OCI-LY7 (cell line): Measurements from ENCODE around the gene BLOC1S4. TPM values are rescaled to one million over a fixed set of nuclear protein-coding genes. Genes with fewer than 3 reads are reported as not detected.

Source experiments
- BruUV-seq: library from RNA; stranded (reverse); fragments of 400-500 nt; replicated peaks from 2 replicates; lab custom pipeline; 2021; lab: Mats Ljungman, UMichigan
- CTCF ChIA-PET: fragments of 300-600 bp; sonication (Branson Sonifier 250); formaldehyde crosslinking; loops from one replicate; lab custom pipeline; 2022; ENCODE audit warnings: antibody characterized with exemption; ENCODE audit not compliant: unreplicated experiment; lab: Charles Lee
- POLR2A ChIA-PET: fragments of 300-600 bp; sonication (Branson Sonifier 250); formaldehyde crosslinking; loops from one replicate; lab custom pipeline; 2022; ENCODE audit warnings: antibody characterized with exemption; lab: Charles Lee
- DNase-seq: peaks from one replicate; pipeline ENCODE4 v3.0.0-alpha.2; 2015; ENCODE audit warnings: low spot score
- H2AFZ ChIP-seq: fragments of 200-600 bp; sonication (generic), shearing (Covaris generic); 2 replicates; pipeline ENCODE4 v1.6.1; 2014; ENCODE audit warnings: mild to moderate bottlenecking, antibody characterized with exemption, low read length, moderate library complexity
- H3K27ac ChIP-seq: fragments of 200-600 bp; sonication (generic); 2 replicates; pipeline ENCODE4 v1.5.1; 2014; ENCODE audit warnings: mixed run types, low read depth, mild to moderate bottlenecking, moderate library complexity, low read length, inconsistent platforms; ENCODE audit not compliant: poor library complexity, severe bottlenecking
- H3K36me3 ChIP-seq: fragments of 200-600 bp; sonication (generic); 2 replicates; pipeline ENCODE4 v1.6.1; 2014; ENCODE audit warnings: mild to moderate bottlenecking, antibody characterized with exemption, low read length, moderate library complexity, mixed read lengths; ENCODE audit not compliant: insufficient read depth
- H3K4me1 ChIP-seq: fragments of 200-600 bp; sonication (generic); 2 replicates; pipeline ENCODE4 v1.5.1; 2014; ENCODE audit warnings: mild to moderate bottlenecking, low read length; ENCODE audit not compliant: insufficient read depth, poor library complexity, severe bottlenecking
- H3K4me2 ChIP-seq: fragments of 200-600 bp; sonication (generic); 2 replicates; pipeline ENCODE4 v1.6.1; 2014; ENCODE audit warnings: mild to moderate bottlenecking, low read length
- H3K4me3 ChIP-seq: fragments of 200-600 bp; sonication (generic); 2 replicates; pipeline ENCODE4 v1.5.1; 2014; ENCODE audit warnings: mild to moderate bottlenecking, low read depth, low read length; ENCODE audit not compliant: poor library complexity, severe bottlenecking
- H3K79me2 ChIP-seq: fragments of 200-600 bp; sonication (generic); 2 replicates; pipeline ENCODE4 v1.6.1; 2016; ENCODE audit warnings: low read depth, mild to moderate bottlenecking, low read length, moderate library complexity, mixed read lengths; ENCODE audit not compliant: insufficient read depth
- H3K9me2 ChIP-seq: fragments of 200-600 bp; sonication (generic); 2 replicates; pipeline ENCODE4 v1.6.1; 2016; ENCODE audit warnings: mild to moderate bottlenecking, low read length, mixed read lengths; ENCODE audit not compliant: insufficient read depth
- H3K9me3 ChIP-seq: fragments of 200-600 bp; sonication (generic); 2 replicates; pipeline ENCODE4 v1.6.1; 2014; ENCODE audit warnings: mild to moderate bottlenecking, mixed run types, low read length, mixed read lengths
- H4K20me1 ChIP-seq: fragments of 200-600 bp; sonication (generic); 2 replicates; pipeline ENCODE4 v1.6.1; 2014; ENCODE audit warnings: mild to moderate bottlenecking, antibody characterized with exemption, low read length, moderate library complexity, mixed read lengths; ENCODE audit not compliant: insufficient read depth
- CTCF ChIP-seq: fragments of 200-600 bp; sonication (generic); conservative IDR thresholded peaks from 2 replicates; pipeline ENCODE4 v1.5.1; 2014; ENCODE audit warnings: mild to moderate bottlenecking, antibody characterized with exemption, low read length, moderate library complexity, mixed read lengths
- EZH2phosphoT487 ChIP-seq: fragments of 200-600 bp; sonication (generic); IDR thresholded peaks from 2 replicates; pipeline ENCODE4 v1.6.1; 2018; ENCODE audit warnings: low read depth, borderline replicate concordance, mild to moderate bottlenecking, mixed run types, antibody characterized with exemption, low read length, moderate library complexity, mixed read lengths
- intact Hi-C: fragments of 100-400 bp; cut with micrococcal nuclease; formaldehyde crosslinking; loops from one replicate; pipeline ENCODE4 v1.10.0; 2022; ENCODE audit not compliant: unreplicated experiment
- total RNA-seq, 2 experiments: library from RNA; depleted of rRNA in 1 of 2; stranded (reverse); fragments of >200 nt in 1 of 2; shearing (Covaris generic) in 1 of 2; gene quantifications; 2 replicates each; pipeline ENCODE4 v1.2.3, GENCODE V29; 2014 to 2022

The BLOC1S4 gene
- total RNA-seq, 2 experiments from 2014 or later, result 32.3 to 36.1 TPM

GRCh38 chr4:6721121-6721520, 5.1 kb downstream of the BLOC1S4 start:
- Histone ChIP-seq H2AFZ (no peak overlapping the region), H3K4me2 (no peak overlapping the region), H3K9me2 (no peaks in the 10 kb centered on the region), H3K36me3 (no peaks in the 10 kb centered on the region), H3K79me2 (peaks cover 25% of the 10 kb centered on the region), H3K27ac (no peak overlapping the region), H3K9me3 (no peaks in the 10 kb centered on the region), H3K4me3 (no peak overlapping the region), H4K20me1 (no peaks in the 10 kb centered on the region; the same call in 1 of the 2 replicates), H3K4me1 (peaks cover 12% of the 10 kb centered on the region)
- intact Hi-C loops, result loop anchor here (2.0 to 5.0 kb wide), 3 partner anchors 62 to 266 kb away; partner anchors contain the start of gene KIAA0232
- ChIA-PET CTCF (interaction anchor here (0.5 to 0.6 kb wide), 2 partner anchors 16 to 250 kb away, joined by 3 to 4 read pairs; no protein-coding TSS in a partner anchor), POLR2A (interaction anchor here (0.7 to 0.9 kb wide), 2 partner anchors 59 to 427 kb away, joined by 4 to 5 read pairs; no protein-coding TSS in a partner anchor)
- no peak for DNase-seq
- no peak for TF ChIP-seq CTCF
- TF ChIP-seq EZH2phosphoT487, result no peak
- BruUV-seq, result no TSS peak

GRCh38 chr4:6722891-6723290, 6.9 kb downstream of the BLOC1S4 start:
- Histone ChIP-seq H3K4me2 (no peak overlapping the region), H3K4me3 (no peak overlapping the region), H2AFZ (no peak overlapping the region), H4K20me1 (no peaks in the 10 kb centered on the region), H3K79me2 (peaks cover 9% of the 10 kb centered on the region), H3K4me1 (peaks cover 10% of the 10 kb centered on the region), H3K36me3 (no peaks in the 10 kb centered on the region), H3K27ac (no peak overlapping the region), H3K9me2 (no peaks in the 10 kb centered on the region), H3K9me3 (no peaks in the 10 kb centered on the region)
- no TSS peak for BruUV-seq
- ChIA-PET CTCF (no interaction called here), POLR2A (no interaction called here)
- TF ChIP-seq CTCF, result no peak
- no peak for TF ChIP-seq EZH2phosphoT487
- intact Hi-C loops, result loop anchor here (5.0 kb wide), 1 partner anchor 249 kb away; no protein-coding TSS in a partner anchor
- no peak for DNase-seq

GRCh38 chr4:6723851-6724250, 7.9 kb downstream of the BLOC1S4 start:
- no peak overlapping the region for H2AFZ ChIP-seq
- no peak overlapping the region for H3K27ac ChIP-seq
- no peaks in the 10 kb centered on the region for H3K9me2 ChIP-seq
- ChIA-PET CTCF (no interaction called here), POLR2A (interaction anchor here (0.6 kb wide), 1 partner anchor 356 kb away, joined by 3 read pairs; no protein-coding TSS in a partner anchor)
- no peaks in the 10 kb centered on the region for H3K9me3 ChIP-seq
- no peak overlapping the region for H3K4me2 ChIP-seq
- BruUV-seq, result no TSS peak
- intact Hi-C loops, result loop anchor here (5.0 kb wide), 1 partner anchor 248 kb away; no protein-coding TSS in a partner anchor
- H3K79me2 ChIP-seq, result no peaks in the 10 kb centered on the region
- H3K4me1 ChIP-seq, result peaks cover 5% of the 10 kb centered on the region
- no peak for TF ChIP-seq CTCF
- TF ChIP-seq EZH2phosphoT487, result no peak
- no peaks in the 10 kb centered on the region for H4K20me1 ChIP-seq
- no peak for DNase-seq
- no peak overlapping the region for H3K4me3 ChIP-seq
- no peaks in the 10 kb centered on the region for H3K36me3 ChIP-seq
